Measurements from ENCODE around the gene ABHD16A.
A peak's percentile ranks its signal among the peaks of the same experiment; 100 is the strongest.

ABHD16A gene

GRCh38 chr6:31707701-31708100 lies 4.6 kb upstream of the ABHD16A start:
- no peaks in the 10 kb centered on the region for H3K36me3 Mint-ChIP-seq (ENCODE audit: low read depth)
- H3K4me1 Mint-ChIP-seq, result peaks cover 37% of the 10 kb centered on the region
- H3K27ac Mint-ChIP-seq, result no peak overlapping the region
- H3K4me3 Mint-ChIP-seq, result no peak overlapping the region
- H3K27me3 Mint-ChIP-seq (ENCODE audit: low read depth, poor library complexity), result peaks cover 4% of the 10 kb centered on the region
- no peak for TF ChIP-seq CTCF (IDR thresholded peaks at IDR 0.05)
- DNase-seq, result no peak
- no peaks in the 10 kb centered on the region for H3K9me3 Mint-ChIP-seq

- Mint-ChIP-seq H3K27ac (no peak within 1 kb of the TSS), H3K4me3 (no peak within 1 kb of the TSS), H3K27me3 (ENCODE audit: low read depth, poor library complexity) (peaks cover 7% of the 10 kb centered on the region), H3K36me3 (ENCODE audit: low read depth) (no peaks in the 10 kb centered on the region), H3K4me1 (peaks cover 36% of the 10 kb centered on the region), H3K9me3 (no peaks in the 10 kb centered on the region)
- TF ChIP-seq CTCF (IDR thresholded peaks at IDR 0.05), result no peak
- DNase-seq, result no peak
Measured at GRCh38 chr6:31706599-31706998, 3.5 kb upstream of the ABHD16A start, which contains the start of gene LY6G6F. TSS of gene LY6G6F (plus strand) at chr6:31706866. CDS start at chr6:31706907, 41 bp downstream.

- no peak for DNase-seq
- H3K4me3 Mint-ChIP-seq, result no peak overlapping the region
- H3K4me1 Mint-ChIP-seq, result peaks cover 36% of the 10 kb centered on the region
- H3K36me3 Mint-ChIP-seq (ENCODE audit: low read depth), result no peaks in the 10 kb centered on the region
- peaks cover 7% of the 10 kb centered on the region for H3K27me3 Mint-ChIP-seq (ENCODE audit: low read depth, poor library complexity)
- H3K27ac Mint-ChIP-seq, result no peak overlapping the region
- TF ChIP-seq CTCF (IDR thresholded peaks at IDR 0.05), result no peak
- no peaks in the 10 kb centered on the region for H3K9me3 Mint-ChIP-seq
Measured at GRCh38 chr6:31705931-31706330, 2.8 kb upstream of the ABHD16A start.

GRCh38 chr6:31702405-31702818 lies 712 bp downstream of the ABHD16A start:
- no peak for TF ChIP-seq CTCF (IDR thresholded peaks at IDR 0.05)
- Mint-ChIP-seq H3K27ac (peak overlapping the region; percentile 96), H3K4me3 (peak overlapping the region; percentile 96), H3K9me3 (no peaks in the 10 kb centered on the region), H3K36me3 (ENCODE audit: low read depth) (peaks cover 18% of the 10 kb centered on the region), H3K4me1 (peaks cover 40% of the 10 kb centered on the region), H3K27me3 (ENCODE audit: low read depth, poor library complexity) (peaks cover 7% of the 10 kb centered on the region)
- no peak for DNase-seq

GRCh38 chr6:31701666-31702404 lies 1.3 kb downstream of the ABHD16A start:
- H3K4me3 Mint-ChIP-seq, result peak overlapping the region; percentile 96
- no peak for DNase-seq
- peaks cover 39% of the 10 kb centered on the region for H3K4me1 Mint-ChIP-seq
- peak overlapping the region; percentile 96 for H3K27ac Mint-ChIP-seq
- no peak for TF ChIP-seq CTCF (IDR thresholded peaks at IDR 0.05)
- peaks cover 24% of the 10 kb centered on the region for H3K36me3 Mint-ChIP-seq (ENCODE audit: low read depth)
- H3K9me3 Mint-ChIP-seq, result no peaks in the 10 kb centered on the region
- H3K27me3 Mint-ChIP-seq (ENCODE audit: low read depth, poor library complexity), result peaks cover 7% of the 10 kb centered on the region
